H1 (cell line): Measurements from ENCODE around the gene RNU1-4. TPM values are rescaled to one million over a fixed set of nuclear protein-coding genes. Genes with fewer than 3 reads are reported as not detected.
"Not testable (repeated sequence)": the region's sequence is repeated elsewhere in the genome, so short reads cannot be mapped to it uniquely, and the experiment has no call there.

Experiments used
- CTCF ChIA-PET: fragments of 300-600 bp; sonication (Branson Sonifier 250); formaldehyde crosslinking; loops from one replicate; lab custom pipeline; 2021; ENCODE audit not compliant: partially characterized antibody; lab: Charles Lee
- POLR2A ChIA-PET: fragments of 300-600 bp; sonication (Branson Sonifier 250); formaldehyde crosslinking; loops from one replicate; lab custom pipeline; 2021; ENCODE audit warnings: inconsistent platforms; ENCODE audit not compliant: partially characterized antibody; lab: Charles Lee
- DNase-seq, 2 experiments: peaks; one replicate each; pipeline versions ENCODE4 v3.0.0 to v3.0.0-alpha.2; 2010 to 2022; ENCODE audit warnings: low spot score in 2 of 2, low read depth in 1 of 2, mixed read lengths in 1 of 2
- FAIRE-seq: peaks from 2 replicates; lab custom pipeline; 2011; peaks lifted over from hg19 to GRCh38; lab: Jason Lieb, UNC
- H2AFZ ChIP-seq: 2 replicates; pipeline ENCODE4 v1.8.1; 2012; ENCODE audit warnings: low read length, inconsistent platforms
- H2AK5ac ChIP-seq: 2 replicates; pipeline ENCODE4 v1.6.1; 2013; ENCODE audit warnings: low read depth, low read length
- H2BK120ac ChIP-seq: replicated peaks from 2 replicates; pipeline ENCODE3; 2013; ENCODE audit warnings: low read depth, low read length, inconsistent platforms
- H2BK12ac ChIP-seq: 2 replicates; pipeline ENCODE4 v1.6.1; 2013; ENCODE audit warnings: low read depth, low read length
- H2BK15ac ChIP-seq: 2 replicates; pipeline ENCODE4 v1.6.1; 2013; ENCODE audit warnings: low read length
- H2BK20ac ChIP-seq: 2 replicates; pipeline ENCODE4 v1.6.1; 2013; ENCODE audit warnings: low read length
- H2BK5ac ChIP-seq: 2 replicates; pipeline ENCODE4 v1.6.1; 2013; ENCODE audit warnings: low read depth, low read length
- H3K14ac ChIP-seq: 2 replicates; pipeline ENCODE4 v1.6.1; 2013; ENCODE audit warnings: inconsistent platforms; ENCODE audit not compliant: insufficient read length
- H3K18ac ChIP-seq: 2 replicates; pipeline ENCODE4 v1.6.1; 2013; ENCODE audit warnings: low read length; ENCODE audit errors: extremely low read depth
- H3K23ac ChIP-seq: 2 replicates; pipeline ENCODE4 v1.6.1; 2013; ENCODE audit warnings: inconsistent platforms; ENCODE audit not compliant: insufficient read length
- H3K23me2 ChIP-seq: 2 replicates; pipeline ENCODE4 v1.6.1; 2013; ENCODE audit warnings: low read depth, low read length
- H3K27ac ChIP-seq: 2 replicates; pipeline ENCODE4 v1.6.1; 2011; ENCODE audit warnings: low read depth, low read length, inconsistent platforms
- H3K27me3 ChIP-seq, 4 experiments: replicated peaks in 1 of 4; 1 replicate in 1 of 4; 2 replicates in 3 of 4; pipeline versions ENCODE4 v1.6.1 to v1.8.1; 2011 to 2013; ENCODE audit warnings: low read length in 3 of 4, mild to moderate bottlenecking in 3 of 4, inconsistent platforms in 2 of 4, mixed read lengths in 2 of 4, moderate library complexity in 1 of 4; ENCODE audit not compliant: control insufficient read depth in 3 of 4, insufficient read depth in 3 of 4; ENCODE audit errors: extremely low read depth in 1 of 4
- H3K36me3 ChIP-seq, 4 experiments: 2 replicates each; pipeline versions ENCODE4 v1.6.1 to v1.8.1; 2011 to 2013; ENCODE audit warnings: mild to moderate bottlenecking in 4 of 4, low read length in 3 of 4, moderate library complexity in 2 of 4, control low read depth in 1 of 4, inconsistent platforms in 1 of 4; ENCODE audit not compliant: insufficient read depth in 4 of 4, control insufficient read depth in 2 of 4
- H3K4ac ChIP-seq: replicated peaks from 2 replicates; pipeline ENCODE3; 2013; ENCODE audit warnings: low read length, low read depth, mixed read lengths, inconsistent platforms; ENCODE audit not compliant: insufficient read length
- H3K4me1 ChIP-seq, 4 experiments: replicated peaks in 1 of 4; 1 replicate in 1 of 4; 2 replicates in 3 of 4; pipeline versions ENCODE4 v1.6.1 to v1.8.1; 2011 to 2013; ENCODE audit warnings: low read length in 3 of 4, inconsistent platforms in 2 of 4, mixed read lengths in 1 of 4; ENCODE audit not compliant: insufficient read depth in 4 of 4, control insufficient read depth in 3 of 4
- H3K4me2 ChIP-seq, 2 experiments: 2 replicates each; pipeline versions ENCODE4 v1.6.1 to v1.8.1; 2011 to 2013; ENCODE audit warnings: low read depth in 2 of 2, low read length in 2 of 2, control low read depth in 1 of 2, inconsistent platforms in 1 of 2, mild to moderate bottlenecking in 1 of 2; ENCODE audit not compliant: insufficient read depth in 1 of 2
- H3K4me3 ChIP-seq, 4 experiments: fragments of 200-600, 300-600 bp in 1 of 4; sonication (generic), shearing (Covaris generic), sonication (Bioruptor Twin) in 1 of 4; 2 replicates each; pipeline versions ENCODE4 v1.5.1 to v1.8.1; 2011 to 2016; ENCODE audit warnings: low read length in 4 of 4, low read depth in 3 of 4, control low read depth in 2 of 4, inconsistent platforms in 2 of 4, mild to moderate bottlenecking in 2 of 4, mixed read lengths in 1 of 4, moderate library complexity in 1 of 4; ENCODE audit not compliant: insufficient read depth in 2 of 4; ENCODE audit errors: extremely low read depth in 1 of 4
- H3K56ac ChIP-seq: replicated peaks from 2 replicates; pipeline ENCODE3; 2013; ENCODE audit warnings: low read depth, mild to moderate bottlenecking, mixed read lengths, low read length, inconsistent platforms; ENCODE audit not compliant: insufficient read length
- H3K79me1 ChIP-seq: 2 replicates; pipeline ENCODE4 v1.6.1; 2013; ENCODE audit warnings: low read depth, low read length, control low read depth
- H3K79me2 ChIP-seq, 2 experiments: 2 replicates each; pipeline versions ENCODE4 v1.6.1 to v1.8.1; 2012 to 2013; ENCODE audit warnings: low read length in 2 of 2, mild to moderate bottlenecking in 2 of 2, inconsistent platforms in 1 of 2; ENCODE audit not compliant: insufficient read depth in 2 of 2, control insufficient read depth in 1 of 2
- H3K9ac ChIP-seq, 4 experiments: replicated peaks in 1 of 4; 1 replicate in 1 of 4; 2 replicates in 3 of 4; pipeline versions ENCODE4 v1.6.1 to v1.8.1; 2011 to 2013; ENCODE audit warnings: low read depth in 3 of 4, low read length in 3 of 4, control low read depth in 2 of 4, mild to moderate bottlenecking in 2 of 4, moderate library complexity in 2 of 4, inconsistent platforms in 1 of 4; ENCODE audit errors: extremely low read depth in 1 of 4
- H3K9me3 ChIP-seq, 2 experiments: 2 replicates each; pipeline versions ENCODE4 v1.6.1 to v1.8.1; 2012 to 2013; ENCODE audit warnings: mild to moderate bottlenecking in 2 of 2, moderate library complexity in 2 of 2, control low read depth in 1 of 2, inconsistent platforms in 1 of 2, low read depth in 1 of 2, low read length in 1 of 2, mixed read lengths in 1 of 2; ENCODE audit not compliant: insufficient read depth in 2 of 2
- H4K20me1 ChIP-seq, 2 experiments: replicated peaks in 1 of 2; 2 replicates each; pipeline versions ENCODE3 to v1.8.1; 2011 to 2013; ENCODE audit warnings: inconsistent platforms in 2 of 2, low read length in 2 of 2, mild to moderate bottlenecking in 1 of 2; ENCODE audit not compliant: insufficient read depth in 2 of 2, control insufficient read depth in 1 of 2
- H4K5ac ChIP-seq: 2 replicates; pipeline ENCODE4 v1.6.1; 2013; ENCODE audit warnings: low read length, low read depth, mixed read lengths, inconsistent platforms; ENCODE audit not compliant: insufficient read length
- H4K8ac ChIP-seq: 2 replicates; pipeline ENCODE4 v1.8.0; 2013; ENCODE audit warnings: mild to moderate bottlenecking, moderate library complexity, low read length, inconsistent platforms; ENCODE audit not compliant: insufficient read depth; ENCODE audit errors: extremely low read depth
- H4K91ac ChIP-seq: replicated peaks from 2 replicates; pipeline ENCODE3; 2013; ENCODE audit warnings: low read length, mixed read lengths, inconsistent platforms; ENCODE audit not compliant: insufficient read length
- WGBS, 2 experiments: shearing (Covaris generic) in 1 of 2; methylation state at CpG; one replicate each; pipeline versions ENCODE4 v1.1.6 to v1.1.7; 2013 to 2015; ENCODE audit warnings: low lambda C conversion rate in 2 of 2, mixed read lengths in 2 of 2, inconsistent platforms in 1 of 2, low coverage in 1 of 2, missing lambda C conversion rate in 1 of 2; ENCODE audit not compliant: insufficient replicate concordance in 2 of 2, insufficient coverage in 1 of 2, insufficient read length in 1 of 2; ENCODE audit errors: extremely low coverage in 1 of 2, missing lambda C conversion rate in 1 of 2; 5-methylcytosine and 5-hydroxymethylcytosine counted together
- polyA plus RNA-seq, 7 experiments: library from polyadenylated mRNA; depleted of rRNA in 3 of 7; stranded (reverse) in 5 of 7; unstranded in 2 of 7; fragments of >200 nt in 5 of 7; fragments of 200-250 nt in 2 of 7; gene quantifications; 1 replicate in 5 of 7; 2 replicates in 1 of 7; 4 replicates in 1 of 7; pipeline versions ENCODE4 v1.2.1 to v1.2.3, GENCODE V29; 2011 to 2013; ENCODE audit warnings: missing spikeins in 2 of 7, mixed read lengths in 2 of 7
- total RNA-seq: library from RNA; stranded (reverse); fragmentation: NEBNext Ultra II Directional; extraction: Animal tissue kit (Norgen Biotek cat#: 25700); gene quantifications from 2 replicates; pipeline ENCODE4 v1.2.1, GENCODE V29; 2021

RNU1-4 gene
- total and polyA plus RNA-seq, 2 of the 8 experiments (the other 6 are each of a cell fraction or from before 2014, with no cell fraction given): 145 to 1,303 TPM

DNA sequence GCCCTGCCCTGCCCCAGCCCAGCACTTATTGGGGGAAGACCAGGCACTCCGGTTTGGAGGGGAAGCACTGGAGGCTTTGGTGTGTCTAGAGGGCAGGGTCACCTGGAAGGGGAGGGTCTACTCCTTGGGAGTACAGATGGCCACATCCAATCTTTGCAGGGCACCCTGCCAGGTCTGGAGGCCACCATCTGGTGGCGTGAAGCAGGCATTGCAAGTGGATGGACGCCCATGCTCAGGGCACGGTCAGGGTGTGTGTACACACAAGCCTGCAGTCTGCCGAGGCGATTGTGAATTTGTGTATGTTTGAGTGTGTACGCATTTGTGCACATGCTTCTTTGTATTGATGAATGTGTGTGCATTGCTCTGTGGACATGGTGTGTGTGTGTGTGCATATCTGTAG, 37.2 kb upstream of the RNU1-4 start:
- H3K4me2 ChIP-seq, H3K27me3 ChIP-seq, H3K27ac ChIP-seq, H2AFZ ChIP-seq, H4K5ac ChIP-seq, H3K18ac ChIP-seq, H3K56ac ChIP-seq, H3K79me1 ChIP-seq, H2BK12ac ChIP-seq, H4K20me1 ChIP-seq, POLR2A ChIA-PET, H2BK120ac ChIP-seq, H3K4me3 ChIP-seq, H3K9me3 ChIP-seq, H3K9ac ChIP-seq, H3K23me2 ChIP-seq, H3K14ac ChIP-seq, H3K4ac ChIP-seq, H3K79me2 ChIP-seq, H3K23ac ChIP-seq, DNase-seq, H4K8ac ChIP-seq, H2BK20ac ChIP-seq, H2BK15ac ChIP-seq, H2AK5ac ChIP-seq, H3K36me3 ChIP-seq, H2BK5ac ChIP-seq, H3K4me1 ChIP-seq, H4K91ac ChIP-seq: not testable (repeated sequence)
- 30% methylated on average over 1 of the region's 7 CpGs; no CpG with 5 or more reads in 1 of the 2 experiments for WGBS, 2 experiments
- FAIRE-seq: peak; percentile 95
- CTCF ChIA-PET: interaction anchor here (0.7 to 29.9 kb wide), 11 partner anchors 5 to 289 kb away, joined by 3 to 723 read pairs (median 5); partner anchors contain the start of gene NBPF1

DNA sequence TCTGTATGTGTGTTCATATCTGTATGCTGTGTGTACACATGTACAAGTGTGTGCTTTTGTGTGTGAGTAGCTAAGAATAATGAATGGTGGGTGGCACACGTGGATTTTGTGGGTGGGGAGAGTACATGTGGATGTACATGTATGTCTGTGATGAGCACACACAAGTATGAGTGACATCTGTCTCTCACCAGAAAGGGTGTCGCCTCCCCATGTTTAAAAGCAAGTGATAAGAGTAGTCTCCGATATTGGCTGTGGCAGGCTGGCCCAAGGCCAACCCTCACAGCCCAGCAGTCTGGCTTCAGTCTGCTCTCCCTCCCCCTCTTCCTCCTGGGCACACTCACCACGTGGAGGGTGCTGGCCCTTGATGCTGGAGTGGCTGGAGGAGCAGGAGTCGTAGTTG, 36.7 kb upstream of the RNU1-4 start:
- H2BK12ac ChIP-seq, H2BK20ac ChIP-seq, FAIRE-seq, H2AFZ ChIP-seq, H3K27me3 ChIP-seq, H2BK120ac ChIP-seq, H3K9me3 ChIP-seq, H3K79me1 ChIP-seq, H4K5ac ChIP-seq, H3K4ac ChIP-seq, H3K79me2 ChIP-seq, H3K4me3 ChIP-seq, H3K4me1 ChIP-seq, H4K20me1 ChIP-seq, DNase-seq, H2BK5ac ChIP-seq, H3K36me3 ChIP-seq, H2AK5ac ChIP-seq, H3K9ac ChIP-seq, H3K23ac ChIP-seq, H3K18ac ChIP-seq, H4K91ac ChIP-seq, H3K27ac ChIP-seq, H3K4me2 ChIP-seq, H3K56ac ChIP-seq, H4K8ac ChIP-seq, H2BK15ac ChIP-seq, H3K14ac ChIP-seq, H3K23me2 ChIP-seq: not testable (repeated sequence)
- ChIA-PET CTCF (interaction anchor here (0.7 to 29.9 kb wide), 9 partner anchors 5 to 289 kb away, joined by 3 to 723 read pairs (median 6); partner anchors contain the start of gene NBPF1), POLR2A (interaction anchor here (1.3 to 6.8 kb wide), 3 partner anchors 10 to 83 kb away, joined by 4 to 52 read pairs (median 6); no protein-coding TSS in a partner anchor)
- WGBS, 2 experiments: 91% methylated on average over 1 of the region's 5 CpGs; no CpG with 5 or more reads in 1 of the 2 experiments
